Endothelial cell of umbilical vein (primary cell): ENCODE data around the gene NRCAM. TPM values are rescaled to one million over a fixed set of nuclear protein-coding genes. Genes with fewer than 3 reads are reported as not detected.
A peak's percentile ranks its signal among the peaks of the same experiment; 100 is the strongest.

Experiments used
- BruUV-seq: library from RNA; stranded (reverse); fragments of 400-500 nt; replicated peaks from 2 replicates; lab custom pipeline; 2021; lab: Mats Ljungman, UMichigan
- CTCF ChIA-PET: fragments of 300-600, 350-600 bp; sonication (Branson Sonifier 250); formaldehyde crosslinking; loops from one replicate; lab custom pipeline; 2021; ENCODE audit warnings: antibody characterized with exemption, inconsistent platforms; lab: Charles Lee
- POLR2A ChIA-PET: fragments of 300-600, 350-600 bp; sonication (Branson Sonifier 250); formaldehyde crosslinking; loops from one replicate; lab custom pipeline; 2021; ENCODE audit warnings: antibody characterized with exemption, inconsistent platforms; lab: Charles Lee
- DNase-seq: peaks from one replicate; pipeline ENCODE4 v3.0.0-alpha.2; 2011; ENCODE audit warnings: low read depth, low spot score
- FAIRE-seq: peaks from 2 replicates; lab custom pipeline; 2011; peaks lifted over from hg19 to GRCh38; lab: Jason Lieb, UNC
- H2AFZ ChIP-seq: 2 replicates; pipeline ENCODE4 v1.6.0; 2012; ENCODE audit warnings: low read depth, low read length, control low read depth, inconsistent platforms
- H3K27ac ChIP-seq: 2 replicates; pipeline ENCODE4 v1.5.1; 2011; ENCODE audit warnings: low read depth, mild to moderate bottlenecking, control low read depth, low read length, moderate library complexity; ENCODE audit not compliant: insufficient read depth
- H3K27me3 ChIP-seq, 2 experiments: 2 replicates each; pipeline versions ENCODE4 v1.6.0 to v1.6.1; 2011; ENCODE audit warnings: low read length in 2 of 2, mixed read lengths in 1 of 2; ENCODE audit not compliant: control insufficient read depth in 2 of 2, insufficient read depth in 2 of 2
- H3K36me3 ChIP-seq, 2 experiments: 2 replicates in 1 of 2; 3 replicates in 1 of 2; pipeline ENCODE4 v1.5.1; 2011; ENCODE audit warnings: low read length in 2 of 2, mild to moderate bottlenecking in 1 of 2, moderate library complexity in 1 of 2; ENCODE audit not compliant: control insufficient read depth in 2 of 2, insufficient read depth in 2 of 2; ENCODE audit errors: extremely low read depth in 1 of 2
- H3K4me1 ChIP-seq: 3 replicates; pipeline ENCODE4 v1.5.1; 2011; ENCODE audit warnings: mild to moderate bottlenecking, low read length; ENCODE audit not compliant: control insufficient read depth, insufficient read depth; ENCODE audit errors: extremely low read depth
- H3K4me2 ChIP-seq: 2 replicates; pipeline ENCODE4 v1.6.1; 2011; ENCODE audit warnings: low read length, control low read depth, mixed read lengths; ENCODE audit not compliant: insufficient read depth
- H3K4me3 ChIP-seq, 3 experiments: fragments of 200-600 bp in 1 of 3; sonication (generic), shearing (Covaris generic) in 1 of 3; replicated peaks in 1 of 3; 2 replicates each; pipeline ENCODE4 v1.5.1; 2011 to 2016; ENCODE audit warnings: control low read depth in 3 of 3, low read length in 3 of 3, mild to moderate bottlenecking in 2 of 3, inconsistent platforms in 1 of 3, low read depth in 1 of 3, moderate library complexity in 1 of 3; ENCODE audit not compliant: insufficient read depth in 1 of 3
- H3K79me2 ChIP-seq: 2 replicates; pipeline ENCODE4 v1.6.0; 2012; ENCODE audit warnings: low read length, inconsistent platforms; ENCODE audit not compliant: control insufficient read depth, insufficient read depth
- H3K9ac ChIP-seq: replicated peaks from 2 replicates; pipeline ENCODE3; 2011; ENCODE audit warnings: low read length, control low read depth; ENCODE audit not compliant: insufficient read depth; ENCODE audit errors: extremely low read depth
- H3K9me1 ChIP-seq: replicated peaks from 3 replicates; pipeline ENCODE4 v1.6.0; 2011; ENCODE audit warnings: mild to moderate bottlenecking, low read length; ENCODE audit not compliant: control insufficient read depth, insufficient read depth; ENCODE audit errors: extremely low read depth
- H3K9me3 ChIP-seq: replicated peaks from 2 replicates; pipeline ENCODE4 v1.5.1; 2012; ENCODE audit warnings: low read length, inconsistent platforms; ENCODE audit not compliant: control insufficient read depth, insufficient read depth
- H4K20me1 ChIP-seq: replicated peaks from 2 replicates; pipeline ENCODE3; 2011; ENCODE audit warnings: mild to moderate bottlenecking, low read length; ENCODE audit not compliant: control insufficient read depth, insufficient read depth; ENCODE audit errors: extremely low read depth
- EZH2 ChIP-seq: IDR thresholded peaks from 2 replicates; pipeline ENCODE4 v1.6.1; 2012; ENCODE audit warnings: borderline replicate concordance, low read depth, mild to moderate bottlenecking, moderate library complexity, low read length, inconsistent platforms; ENCODE audit not compliant: severe bottlenecking
- FOS ChIP-seq: IDR thresholded peaks from 2 replicates; pipeline ENCODE4 v1.6.1; 2011; ENCODE audit warnings: mild to moderate bottlenecking, low read length, moderate library complexity, borderline replicate concordance; ENCODE audit not compliant: insufficient read depth
- GATA2 ChIP-seq: IDR thresholded peaks from 2 replicates; pipeline ENCODE4 v1.7.0; 2011; ENCODE audit warnings: low read depth, mild to moderate bottlenecking, moderate library complexity, mixed read lengths, low read length; ENCODE audit not compliant: insufficient read length, insufficient read depth
- JUN ChIP-seq: IDR thresholded peaks from 2 replicates; pipeline ENCODE4 v1.6.1; 2011; ENCODE audit warnings: borderline replicate concordance, low read depth; ENCODE audit not compliant: insufficient read length, insufficient read depth
- MYC ChIP-seq: IDR thresholded peaks from one replicate; pipeline ENCODE4 v1.6.1; 2011; ENCODE audit warnings: mild to moderate bottlenecking, low read depth, low read length
- POLR2A ChIP-seq: IDR thresholded peaks from 2 replicates; pipeline ENCODE4 v1.6.1; 2012; ENCODE audit warnings: low read depth, mild to moderate bottlenecking, control low read depth, low read length
- POLR2AphosphoS5 ChIP-seq: IDR thresholded peaks from 2 replicates; pipeline ENCODE4 v1.6.1; 2012; ENCODE audit warnings: low read depth, mild to moderate bottlenecking, control low read depth, low read length, moderate library complexity; ENCODE audit not compliant: insufficient read depth
- dilution Hi-C: fragments of 300-500 bp; cut with MboI; formaldehyde crosslinking; loops from one replicate; pipeline ENCODE4 v1.15.0; 2019; ENCODE audit warnings: low sequenced_read_pairs; ENCODE audit not compliant: extremely low pct_ligation_motif_present
- intact Hi-C: fragments of 100-400 bp; cut with micrococcal nuclease; formaldehyde crosslinking; loops from one replicate; pipeline ENCODE4 v1.10.0; 2022
- polyA plus RNA-seq, 4 experiments: library from polyadenylated mRNA; depleted of rRNA in 3 of 4; stranded (reverse) in 3 of 4; unstranded in 1 of 4; fragments of >200 nt; gene quantifications; 2 replicates each; pipeline versions ENCODE4 v1.2.1 to v1.2.3, GENCODE V29; 2011 to 2012; ENCODE audit warnings: missing spikeins in 1 of 4
- total RNA-seq: library from RNA; stranded (reverse); gene quantifications from 2 replicates; pipeline ENCODE4 v1.2.3, GENCODE V29; 2021
- TF ChIP-seq, protein P1 (sequence below), 2 donors: IDR thresholded peaks; 1 replicate in 1 of 2; 2 replicates in 1 of 2; pipeline ENCODE4 v1.5.1; 2011; ENCODE audit warnings: low read length in 2 of 2, mild to moderate bottlenecking in 2 of 2, moderate library complexity in 2 of 2, control low read depth in 1 of 2, inconsistent platforms in 1 of 2, low read depth in 1 of 2; ENCODE audit not compliant: insufficient read depth in 1 of 2; ENCODE audit errors: extremely low read depth in 1 of 2
- TF ChIP-seq, protein P2 (sequence below): IDR thresholded peaks from 2 replicates; pipeline ENCODE4 v1.6.1; 2011; ENCODE audit not compliant: insufficient read depth, insufficient read length

The NRCAM gene
- total and polyA plus RNA-seq, 2 donors (not counting 3 experiments of a cell fraction or from before 2014, with no cell fraction given), result 26.0 to 47.6 TPM

DNA sequence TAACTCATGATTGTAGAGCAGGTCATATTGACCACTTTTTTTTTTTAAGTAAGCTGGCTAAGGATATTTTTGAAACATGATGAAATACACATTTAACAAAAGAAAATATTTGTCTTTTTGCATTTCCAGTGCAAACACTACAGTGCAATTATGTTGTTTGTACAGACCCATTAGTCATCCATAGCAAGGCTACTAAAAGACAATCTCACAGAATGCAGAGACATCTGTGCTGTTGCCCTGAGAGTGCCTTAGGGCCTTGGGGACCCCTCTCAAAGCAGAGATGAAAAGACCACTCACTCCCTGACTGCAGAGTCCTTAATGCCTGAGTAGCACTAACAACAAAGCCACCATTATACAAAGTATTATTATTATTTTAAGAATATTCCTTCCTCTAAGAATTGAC is 104.5 kb downstream of the NRCAM start:
- intact Hi-C loops (no loop called here), dilution Hi-C loops (no loop called here)
- Histone ChIP-seq H3K27me3 (no peaks in the 10 kb centered on the region), H3K4me2 (no peak overlapping the region), H3K4me3 (no peak overlapping the region), H3K9me1 (no peaks in the 10 kb centered on the region), H3K79me2 (peaks cover 17% of the 10 kb centered on the region), H4K20me1 (no peaks in the 10 kb centered on the region), H3K9ac (no peak overlapping the region), H2AFZ (no peak overlapping the region), H3K9me3 (no peaks in the 10 kb centered on the region), H3K4me1 (peaks cover 7% of the 10 kb centered on the region), H3K36me3 (no peaks in the 10 kb centered on the region), H3K27ac (no peak overlapping the region)
- BruUV-seq, result no TSS peak
- FAIRE-seq (peak; percentile 81), DNase-seq (peak; percentile 10)
- ChIA-PET CTCF (no interaction called here), POLR2A (interaction anchor here (0.6 kb wide), 1 partner anchor 21 kb away, joined by 3 read pairs; no protein-coding TSS in a partner anchor)
- peak; percentile 6 for TF ChIP-seq POLR2AphosphoS5
- TF ChIP-seq EZH2, result no peak
- TF ChIP-seq MYC, result no peak

DNA sequence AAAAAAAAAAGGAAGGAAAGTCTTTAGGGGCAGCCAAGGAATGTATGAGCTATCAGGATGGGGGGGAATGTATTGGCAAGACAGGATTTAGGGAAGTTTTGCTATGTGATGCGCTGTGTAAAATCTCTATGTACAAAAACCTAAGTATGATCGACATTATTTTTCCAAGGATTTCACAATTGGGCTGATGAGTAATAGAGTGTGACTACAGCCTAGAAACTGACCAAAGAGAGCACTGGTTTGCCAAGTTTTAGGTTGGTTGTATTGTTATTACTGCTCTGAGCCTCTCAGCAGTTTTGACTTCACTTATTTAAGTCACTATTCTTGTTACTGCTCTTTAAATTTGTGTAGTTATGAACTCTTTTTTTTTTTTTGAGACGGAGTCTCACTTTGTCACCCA is 107.3 kb downstream of the NRCAM start:
- dilution Hi-C loops (no loop called here), intact Hi-C loops (no loop called here)

More for the DNA sequence above, 107.3 kb downstream of the NRCAM start:
- no peaks in the 10 kb centered on the region for H4K20me1 ChIP-seq
- peak; percentile 58 for FAIRE-seq
- no peaks in the 10 kb centered on the region for H3K27me3 ChIP-seq
- H3K9ac ChIP-seq, result no peak overlapping the region
- no peak overlapping the region for H2AFZ ChIP-seq
- TF ChIP-seq, protein P1, sequence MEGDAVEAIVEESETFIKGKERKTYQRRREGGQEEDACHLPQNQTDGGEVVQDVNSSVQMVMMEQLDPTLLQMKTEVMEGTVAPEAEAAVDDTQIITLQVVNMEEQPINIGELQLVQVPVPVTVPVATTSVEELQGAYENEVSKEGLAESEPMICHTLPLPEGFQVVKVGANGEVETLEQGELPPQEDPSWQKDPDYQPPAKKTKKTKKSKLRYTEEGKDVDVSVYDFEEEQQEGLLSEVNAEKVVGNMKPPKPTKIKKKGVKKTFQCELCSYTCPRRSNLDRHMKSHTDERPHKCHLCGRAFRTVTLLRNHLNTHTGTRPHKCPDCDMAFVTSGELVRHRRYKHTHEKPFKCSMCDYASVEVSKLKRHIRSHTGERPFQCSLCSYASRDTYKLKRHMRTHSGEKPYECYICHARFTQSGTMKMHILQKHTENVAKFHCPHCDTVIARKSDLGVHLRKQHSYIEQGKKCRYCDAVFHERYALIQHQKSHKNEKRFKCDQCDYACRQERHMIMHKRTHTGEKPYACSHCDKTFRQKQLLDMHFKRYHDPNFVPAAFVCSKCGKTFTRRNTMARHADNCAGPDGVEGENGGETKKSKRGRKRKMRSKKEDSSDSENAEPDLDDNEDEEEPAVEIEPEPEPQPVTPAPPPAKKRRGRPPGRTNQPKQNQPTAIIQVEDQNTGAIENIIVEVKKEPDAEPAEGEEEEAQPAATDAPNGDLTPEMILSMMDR (IDR thresholded peaks at IDR 0.05; ENCODE audit: extremely low read depth in 1 of 2, insufficient read depth in 1 of 2, low read depth in 1 of 2, low read length in 2 of 2), result no peak
- TF ChIP-seq GATA2 (no peak), MYC (no peak), EZH2 (no peak), FOS (no peak), POLR2A (no peak), POLR2AphosphoS5 (no peak), JUN (no peak)
- TF ChIP-seq, protein P2, sequence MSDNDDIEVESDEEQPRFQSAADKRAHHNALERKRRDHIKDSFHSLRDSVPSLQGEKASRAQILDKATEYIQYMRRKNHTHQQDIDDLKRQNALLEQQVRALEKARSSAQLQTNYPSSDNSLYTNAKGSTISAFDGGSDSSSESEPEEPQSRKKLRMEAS, result no peak
- no peak overlapping the region for H3K4me3 ChIP-seq
- peaks cover 7% of the 10 kb centered on the region for H3K4me1 ChIP-seq
- no peaks in the 10 kb centered on the region for H3K9me3 ChIP-seq
- no peaks in the 10 kb centered on the region for H3K9me1 ChIP-seq
- no peak overlapping the region for H3K4me2 ChIP-seq
- H3K79me2 ChIP-seq, result peaks cover 15% of the 10 kb centered on the region
- ChIA-PET CTCF (interaction anchor here (1.7 kb wide), 1 partner anchor 21 kb away, joined by 5 read pairs; no protein-coding TSS in a partner anchor), POLR2A (no interaction called here)
- no peaks in the 10 kb centered on the region for H3K36me3 ChIP-seq
- DNase-seq, result no peak
- no peak overlapping the region for H3K27ac ChIP-seq
- BruUV-seq, result no TSS peak
